ENCODE measurements around the gene ELOVL7. TPM values are rescaled to one million over a fixed set of nuclear protein-coding genes. Genes with fewer than 3 reads are reported as not detected.
"Not testable (repeated sequence)": the region's sequence is repeated elsewhere in the genome, so short reads cannot be mapped to it uniquely, and the experiment has no call there.

The ELOVL7 gene
- polyA plus RNA-seq, 6 donors from 2014 or later: 0.17 to 3.4 (median 0.69) TPM; not detected in 1

DNA sequence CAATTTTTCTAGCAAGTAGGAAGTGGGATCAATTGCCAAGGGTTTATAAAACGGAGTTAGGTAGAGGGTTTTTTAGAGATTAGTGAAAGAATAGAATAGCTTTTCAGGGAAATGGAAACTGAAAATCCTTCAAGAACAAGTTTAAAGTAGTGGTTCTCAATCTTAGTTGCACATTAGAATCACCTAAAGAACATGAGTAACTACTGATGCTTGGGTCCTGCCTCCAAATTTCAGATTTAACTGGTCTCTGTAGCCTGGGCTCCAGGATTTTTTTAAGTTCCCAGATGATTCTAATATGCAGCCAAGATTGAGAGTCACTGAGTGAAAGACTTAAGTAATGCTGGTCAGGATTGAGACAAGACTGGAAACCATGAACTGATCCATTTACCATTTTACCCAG, 20.5 kb downstream of the ELOVL7 start:
- H3K36me3 Mint-ChIP-seq: no peaks in the 10 kb centered on the region
- no peak overlapping the region for H3K4me3 Mint-ChIP-seq
- H3K27ac Mint-ChIP-seq: no peak overlapping the region
- ATAC-seq (ENCODE audit: low read depth in 2 of 2): no peak
- peaks cover 0 to 4% (median 1%) of the 10 kb centered on the region in 7 donors for H3K9me3 Mint-ChIP-seq
- H3K4me1 Mint-ChIP-seq: no peaks in the 10 kb centered on the region
- peaks cover 0 to 5% (median 0%) of the 10 kb centered on the region in 3 donors for H3K27me3 Mint-ChIP-seq
- DNase-seq: no peak

GRCh38 chr5:60822285-60822556, 21.8 kb downstream of the ELOVL7 start:
- DNase-seq (no peak), ATAC-seq (ENCODE audit: low read depth in 2 of 2) (no peak)
- Mint-ChIP-seq H3K27me3 (peaks cover 0 to 5% (median 0%) of the 10 kb centered on the region in 3 donors), H3K36me3 (no peaks in the 10 kb centered on the region), H3K4me3 (no peak overlapping the region), H3K9me3 (peaks cover 0 to 4% (median 1%) of the 10 kb centered on the region in 7 donors), H3K4me1 (no peaks in the 10 kb centered on the region), H3K27ac (no peak overlapping the region)

DNA sequence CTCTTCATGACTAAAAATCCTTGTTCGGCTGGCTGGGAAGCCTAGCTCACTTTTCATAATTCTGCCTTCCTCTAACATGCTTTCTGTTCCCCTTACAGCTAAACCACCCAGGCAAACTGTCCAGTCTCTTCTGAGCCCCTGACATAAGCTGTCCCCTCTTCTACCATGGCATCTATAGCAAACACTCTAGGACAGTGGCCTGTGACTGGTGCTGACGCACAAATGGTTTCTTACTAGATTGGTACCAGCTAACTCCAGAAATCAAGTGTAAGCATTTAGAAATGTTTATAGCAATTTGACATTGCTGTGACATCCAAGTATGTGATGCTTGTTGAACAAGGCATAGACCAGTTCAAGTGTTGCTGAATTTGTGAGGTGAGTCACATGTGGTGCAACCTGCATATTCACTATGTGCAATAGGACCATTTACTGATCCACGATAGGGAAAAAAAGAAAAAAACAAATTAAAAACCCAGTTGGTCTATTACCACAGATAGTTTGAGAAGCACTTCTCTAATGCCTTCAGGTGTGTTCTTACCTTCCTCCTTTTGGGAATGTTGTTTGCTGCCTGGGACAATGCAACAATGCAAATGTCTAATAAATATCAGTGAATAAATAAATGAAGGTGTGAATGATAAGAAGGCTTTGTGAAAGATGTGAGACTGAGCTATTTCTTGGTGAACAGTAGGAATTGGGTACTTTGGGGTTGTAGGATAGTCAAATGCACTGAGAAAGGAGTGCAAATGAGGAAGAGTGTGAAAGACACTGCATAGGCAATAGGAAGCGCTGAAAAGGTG, 22.4 kb downstream of the ELOVL7 start:
- no peak for ATAC-seq (ENCODE audit: low read depth in 2 of 2)
- no peak for DNase-seq
- H3K27me3 Mint-ChIP-seq: peaks cover 0 to 5% (median 0%) of the 10 kb centered on the region in 3 donors
- H3K4me3 Mint-ChIP-seq: no peak overlapping the region
- no peaks in the 10 kb centered on the region for H3K4me1 Mint-ChIP-seq
- H3K36me3 Mint-ChIP-seq: no peaks in the 10 kb centered on the region
- H3K27ac Mint-ChIP-seq: no peak overlapping the region
- H3K9me3 Mint-ChIP-seq: peaks cover 0 to 4% (median 1%) of the 10 kb centered on the region in 7 donors

GRCh38 chr5:60820593-60821487, 23.2 kb downstream of the ELOVL7 start:
- Mint-ChIP-seq H3K27ac (no peak overlapping the region), H3K4me1 (no peaks in the 10 kb centered on the region), H3K9me3 (peaks cover 0 to 4% (median 1%) of the 10 kb centered on the region in 7 donors), H3K27me3 (peaks cover 0 to 5% (median 0%) of the 10 kb centered on the region in 3 donors), H3K36me3 (no peaks in the 10 kb centered on the region), H3K4me3 (no peak overlapping the region)
- ATAC-seq (ENCODE audit: low read depth in 2 of 2) (no peak), DNase-seq (no peak)

DNA sequence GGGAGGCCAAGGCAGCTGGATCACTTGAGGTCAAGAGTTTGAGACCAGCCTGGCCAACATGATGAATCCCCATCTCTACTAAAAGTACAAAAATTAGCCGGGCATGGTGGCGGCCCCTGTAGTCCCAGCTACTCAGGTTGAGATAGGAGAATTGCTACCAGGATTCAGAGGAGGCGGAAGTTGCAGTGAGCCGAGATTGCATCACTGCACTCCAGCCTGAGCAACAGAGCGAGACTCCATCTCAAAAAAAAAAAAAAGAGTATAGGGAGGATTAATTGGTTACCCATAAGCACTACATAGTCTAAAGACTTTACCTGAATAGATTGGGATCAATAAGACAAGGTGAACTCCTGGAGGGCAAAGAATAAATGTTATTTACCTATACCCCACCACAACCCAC, 27.9 kb downstream of the ELOVL7 start:
- not testable (repeated sequence) for H3K4me1 Mint-ChIP-seq; H3K36me3 Mint-ChIP-seq; H3K9me3 Mint-ChIP-seq; DNase-seq; ATAC-seq (ENCODE audit: low read depth in 2 of 2); H3K4me3 Mint-ChIP-seq; H3K27ac Mint-ChIP-seq; H3K27me3 Mint-ChIP-seq

DNA sequence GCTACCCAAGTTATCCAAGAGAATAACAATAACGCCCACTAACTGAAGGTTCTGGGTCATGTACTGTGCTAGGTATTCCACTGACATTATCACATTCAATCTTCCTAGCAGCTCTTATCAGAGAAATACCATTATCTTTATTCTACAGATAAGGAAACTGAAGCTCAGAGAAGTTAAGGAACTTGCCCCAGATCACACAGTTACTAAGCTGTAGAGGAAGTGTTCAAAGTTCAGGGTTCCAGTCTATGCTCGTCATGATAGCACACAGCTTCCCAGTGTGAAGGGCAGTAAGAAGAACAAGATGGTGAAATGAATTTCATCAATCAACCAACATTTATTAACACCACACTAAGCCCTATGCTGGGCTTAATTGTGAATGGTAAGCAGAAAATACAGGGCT, 29.6 kb downstream of the ELOVL7 start:
- no peaks in the 10 kb centered on the region for H3K36me3 Mint-ChIP-seq
- peaks cover 0 to 5% (median 2%) of the 10 kb centered on the region in 7 donors for H3K9me3 Mint-ChIP-seq
- H3K4me1 Mint-ChIP-seq: no peaks in the 10 kb centered on the region
- H3K27ac Mint-ChIP-seq: no peak overlapping the region
- no peak for DNase-seq
- ATAC-seq (ENCODE audit: low read depth in 2 of 2): no peak
- no peak overlapping the region for H3K4me3 Mint-ChIP-seq
- H3K27me3 Mint-ChIP-seq: peaks cover 0 to 5% (median 0%) of the 10 kb centered on the region in 3 donors

DNA sequence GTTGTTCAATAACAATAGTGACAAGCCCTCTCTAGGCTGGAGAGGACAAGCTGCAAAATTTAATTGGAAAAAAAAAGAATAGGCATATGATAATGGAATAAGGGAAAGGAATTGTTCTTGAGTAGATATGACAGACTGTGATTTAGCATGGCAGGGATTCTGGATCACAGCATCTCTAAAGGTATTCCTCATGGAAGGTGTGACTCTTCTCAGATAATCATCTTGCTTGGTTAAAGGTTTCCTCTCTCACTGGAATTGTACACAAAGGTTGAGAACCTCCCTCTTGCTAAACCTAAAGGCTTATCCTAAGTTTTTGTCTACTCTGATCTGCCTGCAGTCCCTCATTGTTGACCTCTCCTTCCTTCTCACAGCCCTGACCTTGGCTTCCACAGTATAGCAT, 31.6 kb downstream of the ELOVL7 start:
- H3K27ac Mint-ChIP-seq: no peak overlapping the region
- no peak for DNase-seq
- no peaks in the 10 kb centered on the region for H3K27me3 Mint-ChIP-seq
- no peak for ATAC-seq (ENCODE audit: low read depth in 2 of 2)
- no peaks in the 10 kb centered on the region for H3K4me1 Mint-ChIP-seq
- no peak overlapping the region for H3K4me3 Mint-ChIP-seq
- H3K9me3 Mint-ChIP-seq: peaks cover 0 to 3% (median 0%) of the 10 kb centered on the region in 7 donors
- H3K36me3 Mint-ChIP-seq: no peaks in the 10 kb centered on the region

DNA sequence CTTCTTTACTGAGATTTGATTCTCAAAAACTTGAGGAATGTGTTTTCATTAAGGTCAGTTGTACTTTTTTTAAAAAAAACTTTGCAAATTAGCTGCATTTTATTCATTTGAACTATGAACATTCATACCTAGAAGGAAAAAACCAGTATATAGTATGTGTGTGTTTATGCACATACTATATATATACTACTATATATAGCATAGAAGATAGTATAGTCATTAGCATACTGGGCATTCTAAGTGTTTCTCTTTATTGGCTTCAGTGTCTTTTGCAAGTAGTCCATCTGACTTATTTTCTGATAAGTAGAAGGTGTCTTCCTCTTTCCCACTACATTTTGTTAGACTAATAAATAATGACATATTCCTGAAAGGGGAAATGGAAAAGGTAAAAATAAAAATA, 33.0 kb downstream of the ELOVL7 start:
- Mint-ChIP-seq H3K4me3 (no peak overlapping the region), H3K4me1 (no peaks in the 10 kb centered on the region), H3K36me3 (peaks cover 0 to 7% of the 10 kb centered on the region in 2 donors), H3K27me3 (peaks cover 0 to 6% (median 0%) of the 10 kb centered on the region in 3 donors), H3K9me3 (peaks cover 0 to 6% (median 2%) of the 10 kb centered on the region in 7 donors), H3K27ac (no peak overlapping the region)
- no peak for ATAC-seq (ENCODE audit: low read depth in 2 of 2)
- no peak for DNase-seq

DNA sequence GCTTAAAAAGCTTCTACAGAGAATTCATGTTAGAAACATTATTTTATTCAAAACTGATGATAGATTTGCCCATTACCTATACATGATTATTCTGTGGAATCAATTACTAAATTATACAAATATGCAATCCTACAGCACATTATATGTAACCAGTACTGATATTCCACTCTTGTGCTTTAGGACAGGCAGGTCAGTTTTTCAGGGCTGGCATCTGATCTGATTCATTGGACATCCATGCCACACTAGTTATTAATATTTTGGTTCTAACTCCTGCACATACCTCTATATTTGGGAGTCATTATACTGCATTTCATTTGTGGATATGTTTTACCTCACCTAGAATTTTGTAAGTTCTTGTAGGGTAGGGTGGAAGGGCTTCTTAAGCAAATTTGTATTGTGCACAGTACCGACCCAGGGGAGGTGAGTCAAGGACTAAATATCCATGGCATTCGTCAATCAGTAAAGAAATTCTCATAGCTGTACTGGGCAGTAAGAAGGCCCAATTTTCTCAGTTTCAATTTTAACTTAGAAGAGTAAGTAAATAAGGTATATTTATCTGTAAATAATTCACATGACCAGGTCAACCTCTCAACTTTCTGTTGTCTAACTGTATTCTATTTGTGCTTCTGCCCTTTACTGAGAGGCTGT, 33.5 kb downstream of the ELOVL7 start:
- H3K4me3 Mint-ChIP-seq: no peak overlapping the region

DNA sequence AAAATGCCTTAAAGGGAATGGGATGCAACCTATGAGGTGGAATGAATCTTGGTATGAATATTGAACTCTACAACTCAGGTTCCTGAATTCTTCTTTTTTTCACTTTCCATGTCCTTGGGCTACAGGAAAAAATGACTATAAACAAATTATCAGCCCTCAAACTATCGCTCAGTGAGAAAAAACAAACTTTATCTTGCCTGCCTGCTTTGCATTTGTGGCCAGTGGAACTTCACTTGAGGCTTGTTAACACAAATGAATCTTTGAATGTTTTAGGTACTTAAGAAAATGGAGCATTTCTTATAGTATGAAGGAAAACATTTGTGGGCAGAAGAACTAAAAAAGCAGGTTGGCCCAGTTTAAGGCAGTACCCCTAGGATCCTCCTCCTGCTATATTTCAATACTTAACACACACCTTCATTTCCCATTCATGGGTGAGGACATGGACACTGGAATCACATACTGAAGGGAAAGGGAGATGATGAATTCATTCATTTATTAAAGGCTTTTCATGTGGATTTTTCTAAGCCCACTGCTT, 34.1 kb downstream of the ELOVL7 start:
- ATAC-seq (ENCODE audit: low read depth in 2 of 2): no peak
- Mint-ChIP-seq H3K9me3 (peaks cover 0 to 6% (median 0%) of the 10 kb centered on the region in 7 donors), H3K4me3 (no peak overlapping the region), H3K36me3 (peaks cover 0 to 8% of the 10 kb centered on the region in 2 donors), H3K4me1 (no peaks in the 10 kb centered on the region), H3K27ac (no peak overlapping the region), H3K27me3 (peaks cover 0 to 7% (median 0%) of the 10 kb centered on the region in 3 donors)
- no peak for DNase-seq

More for the DNA sequence above, 33.5 kb downstream of the ELOVL7 start:
- DNase-seq (no peak), ATAC-seq (ENCODE audit: low read depth in 2 of 2) (no peak)
- Mint-ChIP-seq H3K27ac (no peak overlapping the region), H3K4me1 (no peaks in the 10 kb centered on the region), H3K9me3 (peaks cover 0 to 6% (median 2%) of the 10 kb centered on the region in 7 donors), H3K36me3 (peaks cover 0 to 8% of the 10 kb centered on the region in 2 donors), H3K27me3 (peaks cover 0 to 7% (median 0%) of the 10 kb centered on the region in 3 donors)

- DNase-seq (no peak), ATAC-seq (ENCODE audit: low read depth in 2 of 2) (no peak)
- Mint-ChIP-seq H3K27ac (no peak overlapping the region), H3K9me3 (peaks cover 0 to 6% (median 2%) of the 10 kb centered on the region in 7 donors), H3K4me1 (no peaks in the 10 kb centered on the region), H3K36me3 (peaks cover 0 to 8% of the 10 kb centered on the region in 2 donors), H3K27me3 (peaks cover 0 to 7% (median 0%) of the 10 kb centered on the region in 3 donors), H3K4me3 (no peak overlapping the region)
These were observed 37.4 kb downstream of the ELOVL7 start for GRCh38 chr5:60806591-60807243.

GRCh38 chr5:60805463-60805862, 38.6 kb downstream of the ELOVL7 start:
- peaks cover 0 to 8% of the 10 kb centered on the region in 2 donors for H3K36me3 Mint-ChIP-seq
- no peak overlapping the region for H3K4me3 Mint-ChIP-seq
- H3K27me3 Mint-ChIP-seq: peaks cover 0 to 7% (median 0%) of the 10 kb centered on the region in 3 donors
- no peak overlapping the region for H3K27ac Mint-ChIP-seq
- no peaks in the 10 kb centered on the region for H3K4me1 Mint-ChIP-seq
- ATAC-seq (ENCODE audit: low read depth in 2 of 2) (no peak), DNase-seq (no peak)
- peaks cover 0 to 6% (median 2%) of the 10 kb centered on the region in 7 donors for H3K9me3 Mint-ChIP-seq

- H3K27me3 Mint-ChIP-seq: peaks cover 0 to 7% (median 0%) of the 10 kb centered on the region in 3 donors
- no peaks in the 10 kb centered on the region for H3K4me1 Mint-ChIP-seq
- H3K36me3 Mint-ChIP-seq: peaks cover 0 to 8% of the 10 kb centered on the region in 2 donors
- peaks cover 0 to 6% (median 2%) of the 10 kb centered on the region in 7 donors for H3K9me3 Mint-ChIP-seq
- H3K4me3 Mint-ChIP-seq: no peak overlapping the region
- no peak for ATAC-seq (ENCODE audit: low read depth in 2 of 2)
- H3K27ac Mint-ChIP-seq: no peak overlapping the region
- no peak for DNase-seq
These were observed 40.4 kb downstream of the ELOVL7 start for GRCh38 chr5:60803712-60804111.
